ENCODE measurements around the gene P2RY8. TPM values are rescaled to one million over a fixed set of nuclear protein-coding genes. Genes with fewer than 3 reads are reported as not detected.

P2RY8 gene
- total RNA-seq, 1 experiment from 2014 or later = 0.44 TPM

DNA sequence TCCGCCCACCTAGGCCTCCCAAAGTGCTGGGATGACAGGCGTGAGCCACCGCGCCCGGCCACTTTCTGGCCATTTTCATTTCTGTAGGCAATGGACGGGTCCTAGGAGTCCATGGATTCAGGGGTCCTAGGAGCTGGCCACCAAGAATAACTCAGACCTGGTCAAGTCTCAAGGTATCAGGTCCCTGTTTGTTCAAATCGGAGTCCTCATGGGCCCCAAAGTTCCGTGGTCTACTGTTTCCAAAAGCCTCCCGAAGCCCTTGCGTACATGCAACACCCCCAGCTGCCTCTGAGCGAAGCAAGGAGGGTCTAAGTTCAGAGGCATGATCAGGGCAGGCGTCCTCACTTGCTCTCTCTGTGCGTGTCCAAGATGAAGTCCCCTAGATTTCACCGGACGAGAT, 30.1 kb downstream of the P2RY8 start:
- no peaks in the 10 kb centered on the region for H3K9me3 ChIP-seq (ENCODE audit: control insufficient read depth in 1 of 2, insufficient read depth in 1 of 2, low read depth in 1 of 2, low read length in 2 of 2)
- no TSS peak for BruUV-seq (replicated peaks)
- H3K9me2 ChIP-seq (ENCODE audit: insufficient read depth) = no peaks in the 10 kb centered on the region
- no peak overlapping the region for H3K4me3 ChIP-seq (replicated peaks in 1 of 2; ENCODE audit: low read depth in 1 of 2, low read length in 2 of 2)
- no peaks in the 10 kb centered on the region for H3K27me3 ChIP-seq (ENCODE audit: insufficient read depth, low read length)
- ChIA-PET POLR2A (no interaction called here), CTCF (no interaction called here), RAD21 (ENCODE audit: low non-redundant PET in 1 of 2, low total read pairs in 2 of 2, uncharacterized antibody in 2 of 2, unreplicated experiment in 2 of 2) (no interaction called here)
- no peak overlapping the region for H3K9ac ChIP-seq (ENCODE audit: low read length)
- no peaks in the 10 kb centered on the region for H4K20me1 ChIP-seq (ENCODE audit: insufficient read depth)
- H3K4me2 ChIP-seq (ENCODE audit: low read length) = no peak overlapping the region
- DNase-seq (ENCODE audit: low read depth, low spot score) = no peak
- intact Hi-C loops (cut with micrococcal nuclease) = no loop called here
- H3K36me3 ChIP-seq (ENCODE audit: control insufficient read depth in 1 of 2, insufficient read depth in 2 of 2, low read length in 2 of 2) = no peaks in the 10 kb centered on the region
- no peak for TF ChIP-seq POLR2A (IDR thresholded peaks at IDR 0.05; ENCODE audit: borderline replicate concordance, extremely low read depth, insufficient read depth, insufficient read length)
- TF ChIP-seq RAD21 (IDR thresholded peaks at IDR 0.05; ENCODE audit: low read depth) = no peak
- TF ChIP-seq, protein P1, sequence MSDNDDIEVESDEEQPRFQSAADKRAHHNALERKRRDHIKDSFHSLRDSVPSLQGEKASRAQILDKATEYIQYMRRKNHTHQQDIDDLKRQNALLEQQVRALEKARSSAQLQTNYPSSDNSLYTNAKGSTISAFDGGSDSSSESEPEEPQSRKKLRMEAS (IDR thresholded peaks at IDR 0.05) = no peak
- TF ChIP-seq CEBPB (IDR thresholded peaks at IDR 0.05; ENCODE audit: low read depth) = no peak
- no peak for TF ChIP-seq ZNF274 (IDR thresholded peaks at IDR 0.05; ENCODE audit: low read depth, low read length)
- TF ChIP-seq EZH2phosphoT487 (IDR thresholded peaks at IDR 0.05; ENCODE audit: borderline replicate concordance) = no peak
- TF ChIP-seq ZFX (IDR thresholded peaks at IDR 0.05) = no peak
- no peak for TF ChIP-seq TCF7L2 (IDR thresholded peaks at IDR 0.05; ENCODE audit: borderline replicate concordance, extremely low read depth, insufficient read depth, insufficient read length)
- no peak for TF ChIP-seq POLR2AphosphoS5 (IDR thresholded peaks at IDR 0.05; ENCODE audit: low read depth, low read length)
- TF ChIP-seq SRF (IDR thresholded peaks at IDR 0.05; ENCODE audit: low read depth) = no peak
- no peak for TF ChIP-seq JUND (IDR thresholded peaks at IDR 0.05)
- no peak overlapping the region for H2AFZ ChIP-seq (ENCODE audit: low read depth, low read length, poor library complexity, severe bottlenecking)
- H3K27ac ChIP-seq (ENCODE audit: low read depth, low read length) = no peak overlapping the region
- H3K4me1 ChIP-seq (ENCODE audit: control insufficient read depth in 1 of 2, insufficient read depth in 2 of 2, low read length in 2 of 2) = no peaks in the 10 kb centered on the region
- H3K79me2 ChIP-seq (ENCODE audit: insufficient read depth, low read length) = no peaks in the 10 kb centered on the region
- ATAC-seq = no peak

GRCh38 chrX:1502853-1503252, 34.1 kb downstream of the P2RY8 start:
- ATAC-seq = no peak
- Histone ChIP-seq H2AFZ (ENCODE audit: low read depth, low read length, poor library complexity, severe bottlenecking) (no peak overlapping the region), H3K9ac (ENCODE audit: low read length) (no peak overlapping the region), H3K4me2 (ENCODE audit: low read length) (no peak overlapping the region), H3K9me3 (ENCODE audit: control insufficient read depth in 1 of 2, insufficient read depth in 1 of 2, low read depth in 1 of 2, low read length in 2 of 2) (no peaks in the 10 kb centered on the region), H3K79me2 (ENCODE audit: insufficient read depth, low read length) (no peaks in the 10 kb centered on the region), H4K20me1 (ENCODE audit: insufficient read depth) (no peaks in the 10 kb centered on the region), H3K4me3 (replicated peaks in 1 of 2; ENCODE audit: low read depth in 1 of 2, low read length in 2 of 2) (no peak overlapping the region), H3K27me3 (ENCODE audit: insufficient read depth, low read length) (no peaks in the 10 kb centered on the region), H3K4me1 (ENCODE audit: control insufficient read depth in 1 of 2, insufficient read depth in 2 of 2, low read length in 2 of 2) (no peaks in the 10 kb centered on the region), H3K36me3 (ENCODE audit: control insufficient read depth in 1 of 2, insufficient read depth in 2 of 2, low read length in 2 of 2) (no peaks in the 10 kb centered on the region), H3K9me2 (ENCODE audit: insufficient read depth) (no peaks in the 10 kb centered on the region), H3K27ac (ENCODE audit: low read depth, low read length) (no peak overlapping the region)
- ChIA-PET POLR2A (no interaction called here), RAD21 (ENCODE audit: low non-redundant PET in 1 of 2, low total read pairs in 2 of 2, uncharacterized antibody in 2 of 2, unreplicated experiment in 2 of 2) (no interaction called here), CTCF (no interaction called here)
- TF ChIP-seq CBX3 (IDR thresholded peaks at IDR 0.05; ENCODE audit: low read depth) (no peak), TCF7L2 (IDR thresholded peaks at IDR 0.05; ENCODE audit: borderline replicate concordance, extremely low read depth, insufficient read depth, insufficient read length) (no peak)
- no TSS peak for BruUV-seq (replicated peaks)
- intact Hi-C loops (cut with micrococcal nuclease) = no loop called here
- no peak for DNase-seq (ENCODE audit: low read depth, low spot score)

All from HCT116 (cell line).